GM12891 (cell line): Measurements from ENCODE around the gene NEDD8.

Source experiments
- DNase-seq: peaks from one replicate; pipeline ENCODE4 v3.0.0; 2011; ENCODE audit warnings: low spot score; ENCODE audit not compliant: insufficient read length
- FAIRE-seq: peaks from 2 replicates; lab custom pipeline; 2011; peaks lifted over from hg19 to GRCh38; lab: Jason Lieb, UNC
- PAX5 ChIP-seq: IDR thresholded peaks from 2 replicates; pipeline ENCODE4 v1.6.1; 2011; ENCODE audit warnings: low read length, moderate library complexity, mild to moderate bottlenecking; ENCODE audit not compliant: insufficient read depth, severe bottlenecking
- POLR2A ChIP-seq: IDR thresholded peaks from 2 replicates; pipeline ENCODE4 v1.6.1; 2011; ENCODE audit warnings: low read depth, low read length, control low read depth
- POLR2AphosphoS5 ChIP-seq: IDR thresholded peaks from 2 replicates; pipeline ENCODE4 v1.6.1; 2011; ENCODE audit warnings: low read depth, low read length, control low read depth
- POU2F2 ChIP-seq: IDR thresholded peaks from 2 replicates; pipeline ENCODE4 v1.6.1; 2011; ENCODE audit warnings: low read depth, mild to moderate bottlenecking, control low read depth, low read length, moderate library complexity
- SPI1 ChIP-seq: IDR thresholded peaks from 2 replicates; pipeline ENCODE4 v1.6.1; 2011; ENCODE audit warnings: low read depth, low read length, control low read depth
- TAF1 ChIP-seq: IDR thresholded peaks from 2 replicates; pipeline ENCODE4 v1.6.1; 2011; ENCODE audit warnings: low read depth, low read length, control low read depth

NEDD8 gene

DNA sequence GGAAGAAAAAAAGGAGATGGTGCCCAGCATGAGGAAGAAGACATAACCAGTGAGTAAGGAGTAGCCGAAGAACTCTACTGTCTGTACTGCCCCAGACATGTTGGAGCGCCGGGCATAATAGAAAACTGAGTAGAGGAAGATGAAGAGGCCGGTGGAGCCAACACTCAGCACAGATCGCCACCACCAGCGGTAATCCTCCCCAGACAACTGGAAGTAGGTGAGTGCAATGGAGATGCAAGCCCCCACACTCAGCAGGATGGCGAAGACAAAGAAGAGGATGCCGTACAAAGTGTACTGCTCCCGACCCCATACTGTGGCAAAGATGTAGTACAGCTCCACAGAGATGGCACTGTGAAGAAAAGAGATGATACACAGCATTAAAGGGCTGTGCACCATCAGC is 42.7 kb downstream of the NEDD8 start:
- DNase-seq (no peak), FAIRE-seq (no peak)
- TF ChIP-seq SPI1 (no peak), POLR2A (no peak), PAX5 (no peak), POU2F2 (no peak), POLR2AphosphoS5 (no peak), TAF1 (no peak)

DNA sequence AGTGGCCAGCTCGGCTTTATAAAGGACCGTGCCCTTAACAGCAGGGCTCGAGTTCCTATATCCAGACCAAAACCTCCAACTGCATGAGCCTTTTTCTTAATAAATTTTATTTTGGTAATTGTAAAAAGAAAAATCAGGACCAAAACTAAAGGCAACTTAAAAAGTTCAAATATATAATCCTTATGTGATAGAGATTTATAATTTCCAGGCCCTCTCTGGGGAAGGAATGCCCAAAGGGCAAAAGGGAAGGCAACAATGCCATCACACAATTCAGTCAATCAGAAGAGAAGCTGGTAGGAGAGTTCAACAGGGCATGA is 43.1 kb downstream of the NEDD8 start:
- DNase-seq (no peak), FAIRE-seq (no peak)
- TF ChIP-seq SPI1 (no peak), POLR2A (no peak), PAX5 (no peak), POU2F2 (no peak), POLR2AphosphoS5 (no peak), TAF1 (no peak)

DNA sequence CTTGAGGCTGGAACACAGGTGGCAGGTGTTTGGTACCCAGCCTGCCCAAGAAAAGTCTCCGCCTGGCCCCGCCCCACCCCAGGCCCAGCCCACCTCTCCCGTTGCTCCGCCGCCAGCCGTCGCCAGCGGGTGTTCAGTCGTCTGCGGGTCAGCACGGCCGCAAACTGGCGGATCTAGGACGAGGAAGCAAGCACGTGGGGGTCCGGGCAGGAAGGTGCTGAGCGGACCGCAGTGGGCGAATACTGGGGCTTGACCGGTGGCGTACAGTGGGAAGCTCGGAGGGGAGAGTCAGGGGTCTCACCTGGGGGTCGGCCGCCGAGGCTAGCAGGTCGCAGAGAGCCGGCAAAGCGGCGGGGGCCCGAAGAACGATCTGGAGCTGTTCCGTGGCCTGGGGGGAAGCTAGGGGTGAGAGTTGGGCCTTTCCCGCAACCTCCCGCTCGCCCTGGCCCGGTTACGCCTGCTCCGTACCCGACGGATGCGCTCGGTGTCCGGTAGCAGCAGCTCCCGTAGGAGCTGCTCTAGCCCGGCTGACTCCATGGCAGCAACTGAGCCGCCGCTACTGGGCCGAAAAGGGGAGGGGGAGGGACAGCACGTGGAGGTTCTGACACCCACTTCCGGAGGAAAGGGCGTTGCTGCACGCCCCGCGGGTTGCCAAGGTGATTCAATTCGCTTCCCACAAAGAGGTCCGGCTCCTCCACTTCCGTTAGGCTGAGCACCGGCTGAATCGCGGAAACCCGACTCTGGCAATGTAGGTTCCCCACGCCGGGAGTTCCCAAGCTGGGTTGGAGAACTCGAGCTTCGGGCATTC is 43.7 kb downstream of the NEDD8 start, which contains the start of gene IPO4:
TSS of gene IPO4 (minus strand) at position 566 of the 808 bp plus-strand sequence. CDS start at position 537, 29 bp downstream.
- FAIRE-seq (peak; percentile 89), DNase-seq (peak; percentile 99)
- TF ChIP-seq POU2F2 (peak; percentile 92), POLR2A (peak; percentile 96), POLR2AphosphoS5 (peak; percentile 95), SPI1 (peak; percentile 42), TAF1 (peak; percentile 73), PAX5 (peak; percentile 32)

DNA sequence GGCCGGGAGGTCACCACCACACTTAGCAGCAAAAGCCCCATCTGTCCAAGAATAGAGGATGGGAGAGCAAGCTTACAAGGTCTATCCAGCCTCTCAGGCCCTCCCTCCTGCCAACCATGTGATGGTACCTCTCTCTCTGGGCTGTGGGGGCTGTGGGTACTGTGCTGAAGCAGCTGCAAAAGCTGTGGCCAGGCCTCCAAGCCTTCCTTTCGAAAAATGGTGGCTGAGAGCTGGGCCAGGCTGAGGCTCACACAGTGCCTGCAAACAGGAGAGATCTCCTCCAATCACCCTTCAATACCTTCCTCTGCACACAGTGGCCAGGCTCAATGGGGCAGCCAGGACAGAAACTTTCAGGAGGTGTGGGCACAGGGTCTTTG is 44.6 kb downstream of the NEDD8 start:
- no peak for DNase-seq
- no peak for FAIRE-seq
- no peak for TF ChIP-seq POLR2AphosphoS5
- TF ChIP-seq TAF1, result no peak
- TF ChIP-seq POLR2A, result no peak
- TF ChIP-seq POU2F2, result no peak
- TF ChIP-seq SPI1, result no peak
- TF ChIP-seq PAX5, result no peak

DNA sequence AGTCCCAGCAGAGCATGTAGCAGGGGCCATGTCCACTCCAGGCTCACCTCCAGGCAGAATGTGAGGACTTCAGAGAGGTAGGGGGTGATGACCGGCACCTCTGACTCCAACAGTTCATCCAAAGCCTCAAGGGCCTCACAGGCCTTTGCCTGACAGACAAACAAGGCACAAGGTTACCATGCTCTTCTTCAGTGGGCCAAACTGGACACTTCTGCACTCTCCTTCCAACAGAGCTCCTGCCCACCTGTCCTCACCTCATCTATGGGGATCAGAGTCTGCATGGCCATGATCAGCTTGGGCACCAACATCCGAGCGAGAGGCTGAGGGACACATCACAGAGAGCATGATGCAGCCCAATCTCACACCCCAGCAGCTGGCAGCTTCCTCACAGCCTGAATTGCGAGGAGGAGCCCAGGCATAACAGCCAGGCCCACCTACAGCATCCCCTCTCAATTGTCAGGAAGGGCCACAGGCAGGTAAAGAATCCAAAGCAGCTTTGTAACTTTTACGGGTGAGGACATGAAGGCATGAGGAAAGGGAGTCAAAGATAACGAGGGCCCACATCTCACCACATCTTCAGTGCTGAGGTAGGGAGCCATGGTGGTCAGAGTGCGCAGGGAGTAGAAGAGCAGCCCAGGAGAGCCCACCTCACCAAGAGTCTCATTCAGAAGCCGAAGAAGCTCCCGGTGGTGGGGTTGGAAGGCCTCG is 45.2 kb downstream of the NEDD8 start:
- no peak for TF ChIP-seq SPI1
- TF ChIP-seq PAX5, result no peak
- TF ChIP-seq POLR2AphosphoS5, result no peak
- TF ChIP-seq POLR2A, result no peak
- DNase-seq (no peak), FAIRE-seq (no peak)

DNA sequence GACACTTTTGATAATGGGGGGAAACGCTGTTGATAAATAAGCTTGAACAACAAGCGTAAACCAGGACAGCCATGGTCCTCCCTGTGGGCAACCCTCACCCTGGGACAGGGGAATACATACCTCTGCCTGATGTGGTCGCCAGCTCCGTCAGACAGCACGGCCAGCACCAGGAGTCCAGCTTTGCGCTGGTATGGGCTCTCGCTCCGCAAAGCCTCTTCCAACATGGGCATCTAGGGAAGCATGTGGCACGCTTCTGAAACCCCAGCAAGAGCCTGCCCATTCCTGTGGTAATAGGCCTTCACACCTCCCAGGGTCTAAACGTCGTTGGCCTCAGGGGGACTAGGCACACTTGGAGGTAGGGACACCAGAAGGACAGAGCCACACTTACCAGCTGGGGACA is 46.4 kb downstream of the NEDD8 start:
- DNase-seq (no peak), FAIRE-seq (no peak)

DNA sequence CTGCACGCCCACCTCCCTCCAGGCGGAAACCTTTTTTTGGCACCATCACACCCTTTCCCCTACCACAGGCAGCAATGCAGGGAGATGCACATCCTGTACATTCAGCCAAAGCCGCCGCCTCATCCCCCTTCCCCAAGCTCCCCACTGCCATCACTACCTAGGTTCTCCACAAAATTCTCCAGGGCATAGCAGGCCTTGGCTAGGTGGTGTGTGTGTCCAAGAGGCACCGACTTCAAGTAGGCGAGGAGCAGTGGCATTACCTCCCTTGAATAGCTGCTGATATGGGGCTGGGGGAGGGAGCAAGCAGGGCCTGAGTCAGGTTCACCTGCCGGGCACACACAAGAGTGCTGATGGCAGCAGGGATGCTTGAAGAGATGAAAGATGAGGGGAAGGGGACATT is 47.1 kb downstream of the NEDD8 start:
- no peak for FAIRE-seq
- no peak for TF ChIP-seq POLR2A
- peak; percentile 28; the same call in 1 of the 2 replicates for TF ChIP-seq POLR2AphosphoS5
- DNase-seq, result no peak

More for the DNA sequence above, 46.4 kb downstream of the NEDD8 start:
- TF ChIP-seq PAX5 (no peak), TAF1 (no peak), SPI1 (no peak), POU2F2 (no peak), POLR2AphosphoS5 (no peak), POLR2A (no peak)

DNA sequence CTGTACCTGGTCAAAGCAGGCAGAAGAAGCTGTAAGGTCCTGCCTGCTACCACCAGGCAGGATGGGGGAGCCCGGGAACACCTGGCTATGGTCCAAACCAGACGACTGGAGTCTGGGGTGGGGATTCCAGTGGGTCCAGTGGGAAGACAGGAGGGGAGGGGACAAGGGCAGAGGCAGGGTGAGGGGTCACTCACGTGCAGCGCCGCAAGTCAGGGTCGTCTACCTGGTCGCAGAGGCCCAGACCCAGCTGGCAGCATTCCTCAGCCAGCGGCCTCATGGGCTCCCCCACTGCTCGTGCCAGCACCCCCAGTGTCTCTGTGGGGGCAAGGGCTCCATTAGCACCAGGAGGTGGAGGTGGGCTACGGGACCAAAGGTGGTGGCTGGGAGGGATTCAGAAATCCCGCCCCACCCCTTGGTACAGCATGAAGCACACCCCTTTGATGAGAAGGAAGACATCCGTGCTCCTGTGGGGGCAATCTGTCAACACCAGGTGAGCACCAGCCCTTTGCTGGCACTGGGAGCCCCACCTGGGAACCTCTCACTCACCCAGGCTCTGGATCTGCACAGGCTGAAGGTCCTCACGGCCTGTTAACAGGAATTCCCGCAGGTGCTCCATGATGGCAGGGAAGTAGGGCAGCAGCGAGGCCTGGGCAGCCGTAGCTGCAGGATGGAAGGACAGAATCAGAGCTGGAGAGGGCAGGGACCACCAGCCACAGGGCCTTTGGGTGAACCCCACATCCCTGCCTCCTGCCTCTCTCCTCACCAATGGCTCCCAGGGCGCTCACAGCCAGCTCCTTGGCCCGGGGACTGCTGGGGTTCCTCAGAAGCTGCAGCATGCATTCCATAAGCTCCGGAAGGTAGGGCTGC is 47.8 kb downstream of the NEDD8 start:
- DNase-seq (no peak), FAIRE-seq (no peak)
- no peak for TF ChIP-seq PAX5
- no peak for TF ChIP-seq POU2F2
- TF ChIP-seq TAF1, result no peak
- TF ChIP-seq POLR2A, result no peak; the same call in none of the 2 replicates

DNA sequence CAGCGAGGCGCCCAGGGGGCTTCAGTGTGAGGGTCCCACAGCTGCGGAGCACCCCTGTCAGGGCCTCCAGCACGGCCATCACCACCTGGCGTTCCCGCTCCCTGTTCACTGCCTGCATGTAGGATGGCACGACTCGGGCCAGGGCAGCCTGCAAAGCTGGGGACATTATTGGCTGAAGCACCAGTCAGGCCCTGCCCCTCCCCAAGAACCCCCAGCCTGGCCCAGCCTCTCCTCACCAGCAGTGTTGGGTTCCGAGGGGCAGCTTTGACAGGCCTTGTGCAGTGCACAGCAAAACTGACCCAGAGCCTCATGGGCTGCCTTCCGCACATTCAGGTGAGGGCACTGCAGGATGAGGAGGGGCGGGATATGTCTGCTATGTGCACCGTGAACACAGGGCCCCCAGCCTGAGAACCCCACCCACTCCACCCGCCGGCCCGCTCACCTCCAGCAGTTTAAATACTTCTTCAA is 49.1 kb downstream of the NEDD8 start:
- no peak for DNase-seq
- peak; percentile 24; the same call in 1 of the 2 replicates for TF ChIP-seq POLR2AphosphoS5
- no peak; the same call in 1 of the 2 replicates for TF ChIP-seq POLR2A
- FAIRE-seq, result no peak
